Activated T-helper 17 cell treated with anti-CD3 and anti-CD28 coated beads, Interleukin-2, amount 50 U/mL, for 72 hours (primary cell): Measurements from ENCODE around the gene MEA1. TPM values are rescaled to one million over a fixed set of nuclear protein-coding genes. Genes with fewer than 3 reads are reported as not detected.

Experiments
- ATAC-seq: fragments of 150-1000 bp; cut with Tn5 transposase; replicated peaks from 2 replicates; pipeline ENCODE4 v1.10.0; 2021; ENCODE audit warnings: mild to moderate bottlenecking, moderate library complexity
- H3K27ac Mint-ChIP-seq: one replicate; pipeline ENCODE4 v1.8.0; 2022; ENCODE audit warnings: mixed read lengths
- H3K27me3 Mint-ChIP-seq: one replicate; pipeline ENCODE4 v1.8.0; 2022; ENCODE audit warnings: mixed read lengths
- H3K36me3 Mint-ChIP-seq: one replicate; pipeline ENCODE4 v1.8.0; 2022; ENCODE audit warnings: low read depth, mild to moderate bottlenecking, mixed read lengths
- H3K4me1 Mint-ChIP-seq: one replicate; pipeline ENCODE4 v1.8.0; 2022; ENCODE audit warnings: mixed read lengths
- H3K4me3 Mint-ChIP-seq: one replicate; pipeline ENCODE4 v1.8.0; 2022; ENCODE audit warnings: mild to moderate bottlenecking, mixed read lengths
- H3K9me3 Mint-ChIP-seq: one replicate; pipeline ENCODE4 v1.8.0; 2022; ENCODE audit warnings: mixed read lengths
- total RNA-seq, 2 donors: library from RNA; stranded (reverse); gene quantifications; one replicate each; pipeline ENCODE4 v1.2.3, GENCODE V29; 2022

Gene MEA1
- total RNA-seq, 2 donors from 2014 or later, result 75.7 to 93.8 TPM

DNA sequence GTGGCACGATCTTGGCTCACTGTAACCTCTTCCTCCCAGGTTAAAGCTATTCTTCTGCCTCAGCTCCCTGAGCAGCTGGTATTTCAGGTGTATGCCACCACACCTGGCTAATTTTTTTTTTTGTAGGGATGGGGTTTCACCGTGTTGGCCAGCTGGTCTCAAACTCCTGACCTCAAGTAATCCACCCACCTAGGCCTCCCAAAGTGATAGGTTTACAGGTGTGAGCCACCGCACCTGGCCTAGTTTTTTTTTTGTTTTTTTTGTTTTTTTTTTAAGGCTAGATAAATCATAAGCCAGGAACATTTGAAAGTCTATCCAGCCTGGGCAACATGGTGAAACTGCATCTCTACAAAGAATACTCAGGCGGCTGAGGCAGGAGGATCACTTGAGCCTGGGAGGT lies 18.6 kb upstream of the MEA1 start:
- no peak for ATAC-seq
- Mint-ChIP-seq H3K4me1 (peaks cover 5% of the 10 kb centered on the region), H3K36me3 (peaks cover 93% of the 10 kb centered on the region), H3K4me3 (no peak overlapping the region), H3K27ac (no peak overlapping the region), H3K9me3 (no peaks in the 10 kb centered on the region), H3K27me3 (no peaks in the 10 kb centered on the region)

DNA sequence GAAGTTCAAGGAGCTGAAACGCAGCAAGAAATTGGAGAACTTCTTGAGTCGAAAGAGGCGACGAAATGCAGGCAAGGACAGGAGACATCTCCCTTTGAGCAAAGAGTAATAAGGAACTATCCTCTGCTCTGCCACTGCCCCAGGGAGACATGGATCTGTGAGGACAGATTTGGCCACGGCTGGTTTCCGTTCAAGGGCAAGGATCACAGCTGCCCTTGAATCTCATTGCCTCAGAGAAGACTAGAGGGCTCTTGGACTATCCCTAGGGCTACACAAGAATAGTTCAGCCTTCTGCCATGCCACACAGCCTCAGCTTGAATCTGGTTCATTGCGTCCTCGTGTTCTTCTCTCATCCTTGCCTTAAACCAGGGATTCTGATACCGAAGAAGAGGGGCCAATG lies 15.4 kb upstream of the MEA1 start:
- no peaks in the 10 kb centered on the region for H3K9me3 Mint-ChIP-seq
- peaks cover 99% of the 10 kb centered on the region for H3K36me3 Mint-ChIP-seq
- H3K27me3 Mint-ChIP-seq, result no peaks in the 10 kb centered on the region
- H3K27ac Mint-ChIP-seq, result no peak overlapping the region
- peaks cover 13% of the 10 kb centered on the region for H3K4me1 Mint-ChIP-seq
- no peak overlapping the region for H3K4me3 Mint-ChIP-seq
- ATAC-seq, result no peak

DNA sequence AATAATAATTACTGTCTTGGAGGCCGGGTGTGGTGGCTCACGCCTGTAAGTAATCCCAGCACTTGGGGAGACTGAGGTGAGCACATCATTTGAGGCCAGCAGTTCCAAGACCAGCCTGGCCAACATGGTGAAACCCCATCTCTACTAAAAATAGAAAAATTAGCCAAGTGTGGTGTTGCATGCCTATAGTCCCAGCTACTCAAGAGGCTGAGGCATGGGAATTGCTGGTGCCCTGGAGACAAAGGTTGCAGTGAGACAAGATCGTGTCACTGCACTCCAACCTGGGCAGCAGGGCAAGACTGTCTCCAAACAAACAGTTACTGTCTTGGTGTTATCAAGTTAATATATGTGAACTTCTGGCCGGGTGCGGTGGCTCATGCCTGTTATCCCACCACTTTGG lies 12.6 kb upstream of the MEA1 start:
- H3K27ac Mint-ChIP-seq, result peak overlapping the region; percentile 26

DNA sequence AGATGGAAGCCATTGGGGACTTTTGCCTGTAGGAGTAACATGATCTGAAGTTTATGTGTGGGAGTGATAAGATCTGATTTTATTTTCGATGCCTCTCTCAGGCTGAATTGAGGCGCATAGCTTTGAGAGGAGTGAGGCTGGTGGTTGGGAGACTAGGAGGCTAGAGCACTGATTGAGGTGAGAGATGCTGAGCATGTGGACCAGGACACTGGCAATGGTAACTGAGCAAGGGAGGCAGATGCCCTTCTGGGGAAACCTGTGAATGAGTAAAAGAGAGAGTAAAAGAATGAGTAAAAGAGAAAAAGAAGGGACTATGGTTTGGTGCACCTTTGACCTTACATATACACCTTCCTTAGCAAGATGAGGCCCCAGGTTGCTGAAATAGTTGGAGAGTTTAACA lies 10.7 kb upstream of the MEA1 start:
- H3K36me3 Mint-ChIP-seq, result peaks cover 74% of the 10 kb centered on the region
- peaks cover 16% of the 10 kb centered on the region for H3K4me1 Mint-ChIP-seq
- peak overlapping the region; percentile 12 for H3K4me3 Mint-ChIP-seq
- no peaks in the 10 kb centered on the region for H3K27me3 Mint-ChIP-seq
- no peaks in the 10 kb centered on the region for H3K9me3 Mint-ChIP-seq
- peak; percentile 25 for ATAC-seq
- H3K27ac Mint-ChIP-seq, result peak overlapping the region; percentile 40

More for the DNA sequence above, 12.6 kb upstream of the MEA1 start:
- no peak for ATAC-seq
- Mint-ChIP-seq H3K36me3 (peaks cover 80% of the 10 kb centered on the region), H3K4me3 (no peak overlapping the region), H3K27me3 (no peaks in the 10 kb centered on the region), H3K4me1 (peaks cover 16% of the 10 kb centered on the region), H3K9me3 (no peaks in the 10 kb centered on the region)

DNA sequence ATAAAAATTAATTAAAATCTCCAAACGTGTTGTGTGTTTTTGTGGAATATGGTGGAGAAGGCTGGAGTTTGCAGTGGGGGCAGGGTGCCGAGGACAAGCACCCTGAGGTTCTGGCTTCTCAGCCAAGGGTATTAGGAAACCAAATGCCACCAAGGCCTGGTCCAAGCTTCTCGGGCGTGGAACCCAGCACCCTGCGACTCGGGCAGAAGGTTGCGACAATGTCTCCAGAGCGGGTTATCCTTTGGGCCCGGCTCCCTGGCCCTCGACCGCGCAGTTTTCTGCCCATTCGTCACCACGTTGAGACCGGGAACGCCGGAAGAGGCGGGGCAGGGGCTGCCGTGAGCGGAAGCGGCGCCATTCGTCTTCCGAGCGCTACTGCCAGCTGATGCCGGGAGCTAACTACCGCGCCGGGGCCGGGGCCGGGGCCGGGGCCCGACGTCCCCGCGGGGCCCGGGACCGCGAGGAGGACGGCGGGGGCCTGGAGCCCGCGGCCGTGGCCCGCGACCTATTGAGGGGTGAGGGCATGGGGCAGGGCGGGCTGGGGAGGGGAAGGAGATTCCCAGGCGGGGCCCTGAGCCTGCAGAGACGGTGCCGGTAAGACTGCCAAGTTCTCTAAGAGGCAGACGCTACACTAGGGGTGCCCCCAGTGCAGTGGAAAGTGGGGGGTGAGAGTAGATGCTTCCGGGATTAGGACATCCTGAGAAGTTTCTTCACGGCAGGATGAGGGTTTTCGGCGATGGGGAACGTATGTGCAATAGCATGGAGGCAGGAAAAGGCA lies 7.7 kb upstream of the MEA1 start, which contains the start of gene RRP36:
RRP36 (plus strand) TSS at position 354 of the 778 bp plus-strand sequence; CDS start at position 386, 32 bp downstream.
- H3K27ac Mint-ChIP-seq, result peak within 1 kb of the TSS; percentile 85
- peak; percentile 93 for ATAC-seq
- H3K9me3 Mint-ChIP-seq, result no peaks in the 10 kb centered on the region
- peaks cover 74% of the 10 kb centered on the region for H3K36me3 Mint-ChIP-seq
- peak within 1 kb of the TSS; percentile 86 for H3K4me3 Mint-ChIP-seq
- H3K27me3 Mint-ChIP-seq, result no peaks in the 10 kb centered on the region
- peaks cover 12% of the 10 kb centered on the region for H3K4me1 Mint-ChIP-seq

DNA sequence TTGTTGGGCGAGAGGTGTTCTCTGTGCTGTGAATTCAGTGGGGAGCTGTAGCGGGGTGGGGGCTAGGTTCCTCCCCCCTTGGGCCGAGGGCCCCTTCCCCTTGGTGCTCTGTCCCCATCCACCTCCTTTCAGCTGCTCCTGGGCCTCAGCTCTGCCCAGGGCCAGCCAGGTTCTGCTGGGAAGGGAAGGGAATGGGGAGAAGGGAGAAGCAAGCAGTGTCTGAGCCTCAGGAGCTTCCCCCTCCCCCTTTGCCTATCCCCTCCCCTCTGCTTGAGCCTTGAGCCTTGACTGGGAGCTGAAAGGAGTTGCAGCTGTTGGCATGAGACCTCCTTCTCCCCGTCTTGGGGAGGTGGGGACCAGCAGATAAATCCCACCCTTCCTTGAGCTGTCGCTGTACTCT lies 7.1 kb upstream of the MEA1 start:
- Mint-ChIP-seq H3K4me1 (peaks cover 16% of the 10 kb centered on the region), H3K27ac (peak overlapping the region; percentile 85), H3K36me3 (peaks cover 74% of the 10 kb centered on the region)

DNA sequence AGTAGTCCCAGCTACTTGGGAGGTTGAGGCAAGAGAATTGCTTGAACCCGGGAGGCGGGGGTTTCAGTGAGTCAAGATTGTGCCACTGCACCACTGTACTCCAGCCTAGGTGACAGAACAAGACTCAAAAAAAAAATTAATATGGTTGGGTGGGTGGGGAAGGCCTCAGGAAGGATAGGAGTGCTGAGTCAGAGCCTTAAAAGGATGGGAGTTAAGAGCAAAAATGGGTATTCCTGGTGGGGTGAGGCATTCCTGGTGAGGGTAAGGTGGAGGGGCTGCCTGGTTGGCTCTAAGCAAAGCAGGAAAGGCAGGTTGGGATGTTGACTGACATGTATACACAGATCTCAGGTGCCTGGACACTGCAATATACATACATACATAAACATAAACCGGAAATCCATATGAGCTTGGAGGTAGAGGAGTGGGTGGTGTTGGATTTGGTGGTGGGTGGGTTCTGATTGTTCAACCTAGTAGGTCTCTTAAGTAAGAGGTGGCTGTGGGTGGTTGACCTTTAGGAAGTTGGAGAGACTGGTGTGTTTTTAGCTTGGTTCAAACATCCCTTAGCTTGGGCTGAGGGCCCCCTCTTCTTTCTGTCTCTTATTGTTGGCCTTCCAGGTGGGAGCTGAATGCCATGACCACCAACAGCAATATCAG lies 6.4 kb upstream of the MEA1 start:
- Mint-ChIP-seq H3K9me3 (no peaks in the 10 kb centered on the region), H3K36me3 (peaks cover 68% of the 10 kb centered on the region), H3K4me1 (peaks cover 17% of the 10 kb centered on the region), H3K27ac (no peak overlapping the region), H3K27me3 (no peaks in the 10 kb centered on the region), H3K4me3 (peak overlapping the region; percentile 86)
- ATAC-seq, result no peak

More for the DNA sequence above, 7.1 kb upstream of the MEA1 start:
- ATAC-seq, result peak; percentile 3
- no peaks in the 10 kb centered on the region for H3K27me3 Mint-ChIP-seq
- H3K4me3 Mint-ChIP-seq, result peak overlapping the region; percentile 86
- H3K9me3 Mint-ChIP-seq, result no peaks in the 10 kb centered on the region

DNA sequence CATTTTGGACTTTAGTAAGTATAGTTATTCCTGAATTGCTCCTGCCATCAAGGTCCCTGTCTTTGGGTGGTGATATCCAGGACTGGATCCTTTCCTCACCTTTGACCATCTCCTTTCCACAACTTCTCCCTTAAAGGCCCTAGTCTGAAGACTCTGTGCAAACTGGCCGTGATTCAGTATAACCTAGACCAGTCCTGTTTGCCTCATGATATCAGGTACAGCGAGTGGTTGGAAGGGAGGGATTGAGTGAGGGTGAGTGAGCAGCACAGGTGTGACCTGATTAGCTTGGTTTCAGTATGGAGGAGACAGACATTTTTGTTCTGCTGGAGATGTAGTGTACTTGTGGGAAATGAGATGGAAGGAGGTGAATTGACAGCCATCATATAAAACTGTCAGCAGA lies 5.4 kb upstream of the MEA1 start:
- no peaks in the 10 kb centered on the region for H3K27me3 Mint-ChIP-seq
- H3K9me3 Mint-ChIP-seq, result no peaks in the 10 kb centered on the region
- H3K36me3 Mint-ChIP-seq, result peaks cover 65% of the 10 kb centered on the region
- no peak overlapping the region for H3K4me3 Mint-ChIP-seq
- no peak for ATAC-seq
- peaks cover 16% of the 10 kb centered on the region for H3K4me1 Mint-ChIP-seq
- no peak overlapping the region for H3K27ac Mint-ChIP-seq

DNA sequence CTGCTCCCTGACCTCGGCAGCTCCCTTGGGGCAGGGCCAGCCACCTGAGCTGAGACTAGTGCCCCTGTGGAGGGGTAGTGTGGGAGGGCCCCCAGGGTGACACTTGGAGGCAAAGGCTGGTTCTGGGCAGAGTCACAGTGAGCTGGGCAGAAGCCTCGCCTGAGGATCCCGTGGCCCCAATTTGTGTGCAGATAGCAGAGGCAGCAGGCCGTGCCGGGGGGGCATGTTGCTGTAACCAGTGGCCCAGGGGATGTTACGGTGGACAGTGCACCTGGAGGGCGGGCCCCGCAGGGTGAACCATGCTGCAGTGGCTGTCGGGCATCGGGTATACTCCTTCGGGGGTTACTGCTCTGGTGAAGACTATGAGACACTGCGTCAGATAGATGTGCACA lies 3.2 kb upstream of the MEA1 start:
- Mint-ChIP-seq H3K27me3 (no peaks in the 10 kb centered on the region), H3K4me3 (no peak overlapping the region), H3K27ac (peak overlapping the region; percentile 34), H3K36me3 (peaks cover 79% of the 10 kb centered on the region), H3K4me1 (peaks cover 26% of the 10 kb centered on the region), H3K9me3 (no peaks in the 10 kb centered on the region)
- ATAC-seq, result no peak

DNA sequence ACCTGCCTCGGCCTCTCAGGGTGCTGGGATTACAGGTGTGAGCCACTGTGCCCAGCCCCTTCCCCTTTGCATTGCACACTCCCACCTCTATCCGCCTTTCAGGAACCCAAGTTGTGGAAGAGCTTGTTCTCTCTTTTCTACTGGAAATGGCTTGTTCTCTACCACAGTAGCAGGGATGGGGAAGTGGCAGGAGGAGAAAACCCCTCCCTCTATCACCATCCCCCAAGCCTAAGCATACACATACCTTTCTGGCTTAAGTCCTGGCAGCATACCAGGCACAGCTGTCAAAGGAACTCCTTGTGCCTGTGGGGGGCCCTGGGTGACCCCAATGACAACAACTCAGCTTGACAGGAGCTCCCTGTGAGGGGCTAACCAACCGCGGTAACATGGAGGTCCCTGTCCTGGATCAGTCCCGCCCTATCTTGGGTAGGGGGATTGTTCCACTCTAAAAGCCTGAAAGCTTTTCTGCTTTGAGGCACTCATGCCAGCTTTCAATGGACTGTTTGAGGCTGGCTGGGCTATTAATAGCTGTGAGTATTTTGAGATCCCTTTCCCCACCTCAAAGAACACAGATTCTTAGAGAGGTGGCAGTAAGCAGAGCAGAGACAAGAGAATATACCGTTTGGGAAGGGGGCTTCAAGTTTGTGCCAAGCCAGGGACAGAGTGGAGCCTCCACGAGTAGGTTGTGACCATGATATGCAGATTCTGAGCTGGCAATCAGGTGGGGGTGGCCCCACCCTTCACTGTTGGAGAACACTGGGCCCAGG lies 2.6 kb upstream of the MEA1 start:
- peak overlapping the region; percentile 94 for H3K4me3 Mint-ChIP-seq
- H3K4me1 Mint-ChIP-seq, result peaks cover 32% of the 10 kb centered on the region
- no peak for ATAC-seq
- no peaks in the 10 kb centered on the region for H3K27me3 Mint-ChIP-seq
- peaks cover 85% of the 10 kb centered on the region for H3K36me3 Mint-ChIP-seq
- H3K9me3 Mint-ChIP-seq, result no peaks in the 10 kb centered on the region
- peak overlapping the region; percentile 58 for H3K27ac Mint-ChIP-seq

DNA sequence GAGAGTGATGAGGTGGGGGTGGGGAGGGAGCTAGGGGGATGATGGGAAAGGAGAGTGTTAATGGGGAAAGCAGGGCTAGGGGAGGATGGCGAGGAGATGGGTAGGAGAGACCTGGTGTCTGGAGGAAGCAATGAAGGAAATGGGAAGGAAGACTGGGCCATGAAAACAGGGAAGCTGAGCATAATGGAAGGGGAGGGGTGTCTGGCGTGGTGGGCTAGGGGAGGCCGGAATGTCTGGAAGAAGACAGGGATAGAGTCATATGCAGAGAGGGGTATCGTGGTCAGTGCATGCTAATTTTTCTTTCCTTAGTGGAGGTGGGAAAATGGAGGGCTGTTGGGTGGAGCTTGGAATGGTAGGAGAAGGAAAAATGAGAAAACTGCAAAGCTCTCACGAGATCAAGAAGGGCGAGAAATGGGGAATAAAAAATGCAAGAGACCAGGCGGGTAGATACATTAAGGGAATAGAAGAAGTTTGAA lies 726 bp upstream of the MEA1 start:
- no peaks in the 10 kb centered on the region for H3K27me3 Mint-ChIP-seq

DNA sequence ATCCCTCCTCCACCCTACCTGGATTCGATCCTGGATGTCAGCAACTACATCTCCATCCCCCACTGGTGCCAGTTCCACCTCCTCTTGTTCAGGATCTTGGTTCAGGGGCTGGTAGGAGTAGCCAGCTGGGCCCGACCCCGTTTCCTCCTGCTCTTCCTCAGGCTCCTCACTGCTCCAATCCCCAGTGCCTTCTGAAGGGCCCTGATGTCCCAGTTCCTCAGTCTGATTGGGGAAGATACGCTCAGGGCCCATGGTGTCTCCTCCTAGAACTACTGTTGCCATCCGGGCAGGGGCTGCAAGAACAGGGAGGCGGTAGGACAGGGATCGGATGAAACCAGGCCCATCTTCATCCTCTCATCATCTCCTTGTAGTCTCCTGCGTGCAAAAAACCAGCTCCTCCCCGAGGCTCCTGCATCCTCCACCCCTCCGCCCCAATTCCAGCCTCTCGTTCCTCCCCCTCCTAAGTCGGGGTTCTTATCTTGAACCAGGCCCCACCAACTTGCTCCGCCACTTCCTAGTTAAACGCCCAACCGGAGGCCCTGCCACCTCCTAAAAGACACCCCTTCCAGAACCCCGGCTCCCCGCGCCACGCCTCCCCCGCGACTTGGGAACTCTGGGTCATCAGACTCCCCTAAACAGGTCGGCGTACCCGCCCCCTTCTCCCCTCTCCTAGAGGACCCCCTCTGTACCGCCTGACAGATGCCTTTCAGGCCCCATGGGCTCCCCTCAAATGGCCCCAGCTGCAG lies 476 bp downstream of the MEA1 start:
- peaks cover 37% of the 10 kb centered on the region for H3K4me1 Mint-ChIP-seq
- peak overlapping the region; percentile 96 for H3K27ac Mint-ChIP-seq
- peaks cover 92% of the 10 kb centered on the region for H3K36me3 Mint-ChIP-seq
- peak; percentile 43 for ATAC-seq
- no peaks in the 10 kb centered on the region for H3K9me3 Mint-ChIP-seq
- peak overlapping the region; percentile 94 for H3K4me3 Mint-ChIP-seq
- H3K27me3 Mint-ChIP-seq, result no peaks in the 10 kb centered on the region

More for the DNA sequence above, 726 bp upstream of the MEA1 start:
- peak overlapping the region; percentile 96 for H3K27ac Mint-ChIP-seq
- no peaks in the 10 kb centered on the region for H3K9me3 Mint-ChIP-seq
- H3K36me3 Mint-ChIP-seq, result peaks cover 92% of the 10 kb centered on the region
- H3K4me3 Mint-ChIP-seq, result peak overlapping the region; percentile 94
- ATAC-seq, result no peak
- H3K4me1 Mint-ChIP-seq, result peaks cover 37% of the 10 kb centered on the region

DNA sequence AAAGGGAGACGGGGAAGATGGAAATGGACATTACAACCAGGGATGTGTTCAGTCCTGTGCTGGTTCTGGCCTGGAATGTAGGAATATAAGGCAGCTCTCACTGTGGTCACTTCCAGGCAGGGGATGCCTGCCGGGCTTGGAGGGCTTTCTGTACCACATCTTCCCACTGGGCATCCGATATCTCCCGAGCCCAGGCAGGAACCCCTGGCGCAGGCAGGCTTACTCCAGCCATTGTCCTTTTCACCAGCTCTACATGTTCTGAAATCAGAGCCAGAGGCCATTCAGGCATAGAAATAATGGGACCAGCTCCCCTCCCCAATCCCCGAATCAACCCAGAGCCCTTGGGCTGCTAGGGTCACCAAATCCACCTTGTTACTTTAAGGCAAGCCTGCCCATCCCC lies 1.4 kb downstream of the MEA1 start:
- peaks cover 37% of the 10 kb centered on the region for H3K4me1 Mint-ChIP-seq
- H3K9me3 Mint-ChIP-seq, result no peaks in the 10 kb centered on the region
- no peak for ATAC-seq
- H3K36me3 Mint-ChIP-seq, result peaks cover 92% of the 10 kb centered on the region
- H3K4me3 Mint-ChIP-seq, result peak overlapping the region; percentile 94
- H3K27ac Mint-ChIP-seq, result peak overlapping the region; percentile 96
- H3K27me3 Mint-ChIP-seq, result no peaks in the 10 kb centered on the region

DNA sequence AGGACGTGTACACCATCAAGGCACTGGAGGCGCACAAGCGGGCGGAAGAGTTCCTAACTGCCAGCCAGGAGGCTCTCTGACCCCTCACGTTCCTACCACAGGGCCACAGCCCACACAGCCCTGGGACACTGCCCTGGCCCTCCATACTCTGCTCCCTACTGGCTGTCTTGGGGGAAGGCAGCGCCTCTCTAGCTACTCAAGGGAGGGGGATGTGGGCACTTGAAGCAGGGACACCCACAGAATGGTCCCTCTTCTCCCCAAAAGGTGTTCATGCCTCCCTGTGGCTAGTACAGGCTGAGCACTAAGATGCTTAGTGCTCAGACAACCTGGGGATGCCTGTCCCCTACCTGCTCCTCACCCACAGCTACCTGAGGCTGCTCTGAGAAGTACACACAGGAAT lies 2.5 kb downstream of the MEA1 start:
- H3K36me3 Mint-ChIP-seq, result peaks cover 92% of the 10 kb centered on the region
- H3K4me1 Mint-ChIP-seq, result peaks cover 36% of the 10 kb centered on the region
- no peaks in the 10 kb centered on the region for H3K27me3 Mint-ChIP-seq
- H3K27ac Mint-ChIP-seq, result peak overlapping the region; percentile 96
- no peaks in the 10 kb centered on the region for H3K9me3 Mint-ChIP-seq
- H3K4me3 Mint-ChIP-seq, result peak overlapping the region; percentile 94
- ATAC-seq, result no peak
